ENCODE data around the gene TSGA10IP. TPM values are rescaled to one million over a fixed set of nuclear protein-coding genes. Genes with fewer than 3 reads are reported as not detected.

TSGA10IP gene
- total RNA-seq (2022) (0.79 TPM in 1 of 2 replicates, not detected in the other), Bru-seq, nascent RNA (percentile 18 among the genes with signal in this experiment), BruChase-seq, experiment 1, labeled RNA remaining after a 2-hour chase (percentile 12 among the genes with signal in this experiment), BruChase-seq, experiment 2, labeled RNA remaining after a 6-hour chase (percentile 6 among the genes with signal in this experiment)
- long read RNA-seq, result 0 reads

DNA sequence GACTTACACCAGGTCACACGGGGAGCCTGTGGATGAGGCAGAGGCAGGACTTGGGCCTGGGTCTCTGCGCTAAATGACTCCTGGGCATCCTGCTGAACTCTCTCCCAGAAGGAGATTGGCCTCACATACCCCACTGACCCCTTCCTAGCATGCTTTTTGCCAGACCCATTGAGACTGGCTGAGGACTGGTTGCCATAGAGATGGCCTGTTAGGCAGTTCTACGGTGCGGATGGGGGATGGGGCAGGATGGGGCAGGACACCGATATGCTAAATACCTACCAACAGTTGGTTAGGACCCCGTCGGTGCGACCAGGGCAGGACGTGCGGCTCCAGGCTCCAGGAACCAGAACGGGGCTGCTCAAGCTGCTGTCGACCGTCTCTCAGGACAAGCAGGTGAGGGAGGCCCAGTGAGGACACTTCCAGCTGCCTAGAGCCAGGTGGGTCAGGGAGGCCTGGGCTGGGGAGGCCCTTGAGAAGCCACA is at the start of gene TSGA10IP:
Gene TSGA10IP (plus strand): TSS at position 51 of the 482 bp plus-strand sequence. CDS start 196 bp downstream, at position 247.
- POLR2A ChIA-PET, result no interaction called here
- no TSS peak for BruUV-seq (replicated peaks)
- H3K27ac Mint-ChIP-seq (ENCODE audit: unreplicated experiment), result no peak within 1 kb of the TSS
- no peaks in the 10 kb centered on the region for H3K36me3 ChIP-seq (ENCODE audit: control insufficient read depth, insufficient read depth, low read length)
- H3K4me3 Mint-ChIP-seq (ENCODE audit: unreplicated experiment), result no peak within 1 kb of the TSS
- H3K9me3 Mint-ChIP-seq (ENCODE audit: unreplicated experiment), result no peaks in the 10 kb centered on the region
- TF ChIP-seq, protein P1, sequence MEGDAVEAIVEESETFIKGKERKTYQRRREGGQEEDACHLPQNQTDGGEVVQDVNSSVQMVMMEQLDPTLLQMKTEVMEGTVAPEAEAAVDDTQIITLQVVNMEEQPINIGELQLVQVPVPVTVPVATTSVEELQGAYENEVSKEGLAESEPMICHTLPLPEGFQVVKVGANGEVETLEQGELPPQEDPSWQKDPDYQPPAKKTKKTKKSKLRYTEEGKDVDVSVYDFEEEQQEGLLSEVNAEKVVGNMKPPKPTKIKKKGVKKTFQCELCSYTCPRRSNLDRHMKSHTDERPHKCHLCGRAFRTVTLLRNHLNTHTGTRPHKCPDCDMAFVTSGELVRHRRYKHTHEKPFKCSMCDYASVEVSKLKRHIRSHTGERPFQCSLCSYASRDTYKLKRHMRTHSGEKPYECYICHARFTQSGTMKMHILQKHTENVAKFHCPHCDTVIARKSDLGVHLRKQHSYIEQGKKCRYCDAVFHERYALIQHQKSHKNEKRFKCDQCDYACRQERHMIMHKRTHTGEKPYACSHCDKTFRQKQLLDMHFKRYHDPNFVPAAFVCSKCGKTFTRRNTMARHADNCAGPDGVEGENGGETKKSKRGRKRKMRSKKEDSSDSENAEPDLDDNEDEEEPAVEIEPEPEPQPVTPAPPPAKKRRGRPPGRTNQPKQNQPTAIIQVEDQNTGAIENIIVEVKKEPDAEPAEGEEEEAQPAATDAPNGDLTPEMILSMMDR (IDR thresholded peaks at IDR 0.05; ENCODE audit: insufficient read depth in 1 of 2, low read depth in 1 of 2, low read length in 1 of 2, severe bottlenecking in 1 of 2, unreplicated experiment in 1 of 2), result no peak
- H3K4me3 ChIP-seq (ENCODE audit: low read depth, low read length), result no peak within 1 kb of the TSS
- H3K27me3 ChIP-seq (replicated peaks; ENCODE audit: control insufficient read depth, insufficient read depth, low read length), result no peaks in the 10 kb centered on the region
- H3K36me3 Mint-ChIP-seq (ENCODE audit: insufficient read depth, unreplicated experiment), result no peaks in the 10 kb centered on the region
- no peak for DNase-seq
- H3K27me3 Mint-ChIP-seq (ENCODE audit: insufficient read depth, unreplicated experiment), result no peaks in the 10 kb centered on the region
- CTCF ChIA-PET, result no interaction called here
- H3K9me3 ChIP-seq, result no peaks in the 10 kb centered on the region
- no peaks in the 10 kb centered on the region for H3K4me1 ChIP-seq
- no peaks in the 10 kb centered on the region for H3K4me1 Mint-ChIP-seq (ENCODE audit: low read depth, unreplicated experiment)
- intact Hi-C loops (cut with micrococcal nuclease; ENCODE audit: unreplicated experiment), result no loop called here

GRCh38 chr11:65895482-65895981 is 49.7 kb upstream of the TSGA10IP start:
- ChIA-PET POLR2A (no interaction called here), CTCF (interaction anchor here (1.2 to 1.4 kb wide), 2 partner anchors 11 to 36 kb away, joined by 3 read pairs; no protein-coding TSS in a partner anchor)
- Mint-ChIP-seq H3K27me3 (ENCODE audit: insufficient read depth, unreplicated experiment) (no peaks in the 10 kb centered on the region), H3K36me3 (ENCODE audit: insufficient read depth, unreplicated experiment) (peaks cover 29% of the 10 kb centered on the region), H3K9me3 (ENCODE audit: unreplicated experiment) (no peaks in the 10 kb centered on the region), H3K4me1 (ENCODE audit: low read depth, unreplicated experiment) (peaks cover 10% of the 10 kb centered on the region), H3K27ac (ENCODE audit: unreplicated experiment) (no peak overlapping the region), H3K4me3 (ENCODE audit: unreplicated experiment) (no peak overlapping the region)
- TF ChIP-seq, protein P1 (IDR thresholded peaks at IDR 0.05; ENCODE audit: insufficient read depth in 1 of 2, low read depth in 1 of 2, low read length in 1 of 2, severe bottlenecking in 1 of 2, unreplicated experiment in 1 of 2), result no peak
- H3K36me3 ChIP-seq (ENCODE audit: control insufficient read depth, insufficient read depth, low read length), result no peaks in the 10 kb centered on the region
- no peak for DNase-seq
- no peak overlapping the region for H3K4me3 ChIP-seq (ENCODE audit: low read depth, low read length)
- intact Hi-C loops (cut with micrococcal nuclease; ENCODE audit: unreplicated experiment), result no loop called here
- no TSS peak for BruUV-seq (replicated peaks)
- no peaks in the 10 kb centered on the region for H3K9me3 ChIP-seq
- peaks cover 9% of the 10 kb centered on the region for H3K4me1 ChIP-seq
- no peaks in the 10 kb centered on the region; the same call in 1 of the 2 replicates for H3K27me3 ChIP-seq (replicated peaks; ENCODE audit: control insufficient read depth, insufficient read depth, low read length)

DNA sequence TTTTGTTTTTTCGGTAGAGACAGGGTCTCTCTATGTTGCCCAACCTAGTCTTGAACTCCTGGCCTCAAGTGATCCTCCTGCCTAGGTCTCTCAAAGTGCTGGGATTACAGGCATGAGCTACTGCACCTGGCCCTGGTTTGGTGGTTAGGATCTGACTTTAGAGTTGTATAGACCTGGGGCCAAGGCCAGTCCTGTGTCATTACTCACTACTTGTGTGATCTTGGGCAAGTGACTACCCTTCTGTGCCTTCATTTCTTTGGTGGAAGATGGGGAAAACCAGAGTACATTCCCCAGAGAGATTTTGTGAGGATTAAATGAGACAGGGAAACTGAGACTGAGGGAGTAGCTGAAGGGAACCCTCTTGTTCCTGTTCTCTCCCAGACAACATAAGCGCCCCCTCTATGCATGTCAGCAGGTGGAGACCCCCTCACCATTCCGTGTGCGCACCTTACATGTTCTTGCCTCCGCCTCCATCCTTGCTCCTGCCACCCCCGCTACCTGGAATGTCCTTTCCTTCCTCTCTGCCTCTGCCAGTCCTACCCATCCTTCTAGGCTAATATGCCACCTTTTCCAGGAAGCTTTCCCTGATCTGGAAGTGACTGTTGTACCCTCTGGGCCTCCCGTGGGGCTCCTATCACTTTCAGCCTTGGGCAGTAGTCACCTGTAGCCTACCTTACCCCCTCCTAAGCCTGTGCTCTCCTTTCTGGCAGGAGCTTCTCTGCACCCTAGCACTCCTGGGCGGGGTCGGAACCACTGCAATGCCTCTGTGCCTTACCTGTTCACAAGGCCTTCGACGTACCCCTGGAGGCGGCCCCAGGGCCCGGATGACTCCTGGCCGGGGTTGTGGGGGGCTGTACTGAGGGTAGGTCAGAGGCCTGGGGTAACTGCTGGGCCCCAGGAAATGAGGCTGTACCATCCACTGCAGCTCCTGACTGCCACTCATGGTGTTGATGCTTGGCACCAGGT is 49.0 kb upstream of the TSGA10IP start:
- no peak overlapping the region for H3K4me3 ChIP-seq (ENCODE audit: low read depth, low read length)
- no peak overlapping the region for H3K4me3 Mint-ChIP-seq (ENCODE audit: unreplicated experiment)

More for the DNA sequence above, 49.0 kb upstream of the TSGA10IP start:
- peaks cover 10% of the 10 kb centered on the region for H3K4me1 Mint-ChIP-seq (ENCODE audit: low read depth, unreplicated experiment)
- ChIA-PET CTCF (interaction anchor here (0.8 to 1.4 kb wide), 4 partner anchors 8 to 37 kb away, joined by 3 to 19 read pairs (median 3); partner anchors contain the start of gene FIBP), POLR2A (no interaction called here)
- intact Hi-C loops (cut with micrococcal nuclease; ENCODE audit: unreplicated experiment), result no loop called here
- H3K9me3 Mint-ChIP-seq (ENCODE audit: unreplicated experiment), result no peaks in the 10 kb centered on the region
- no TSS peak for BruUV-seq (replicated peaks)
- H3K27me3 Mint-ChIP-seq (ENCODE audit: insufficient read depth, unreplicated experiment), result no peaks in the 10 kb centered on the region
- H3K27me3 ChIP-seq (replicated peaks; ENCODE audit: control insufficient read depth, insufficient read depth, low read length), result no peaks in the 10 kb centered on the region; the same call in 1 of the 2 replicates
- H3K27ac Mint-ChIP-seq (ENCODE audit: unreplicated experiment), result no peak overlapping the region
- TF ChIP-seq, protein P1 (IDR thresholded peaks at IDR 0.05; ENCODE audit: insufficient read depth in 1 of 2, low read depth in 1 of 2, low read length in 1 of 2, severe bottlenecking in 1 of 2, unreplicated experiment in 1 of 2), result no peak
- H3K36me3 Mint-ChIP-seq (ENCODE audit: insufficient read depth, unreplicated experiment), result peaks cover 27% of the 10 kb centered on the region
- no peak for DNase-seq
- no peaks in the 10 kb centered on the region for H3K9me3 ChIP-seq
- H3K36me3 ChIP-seq (ENCODE audit: control insufficient read depth, insufficient read depth, low read length), result no peaks in the 10 kb centered on the region
- H3K4me1 ChIP-seq, result peaks cover 14% of the 10 kb centered on the region
